GM12874 (cell line): ENCODE data around the gene PCDHGA1.

Source experiments
- CTCF ChIP-seq: IDR thresholded peaks from 2 replicates; pipeline ENCODE4 v1.5.1; 2011; ENCODE audit warnings: low read depth, mild to moderate bottlenecking, control low read depth, low read length, moderate library complexity; ENCODE audit not compliant: insufficient read depth

PCDHGA1 gene

GRCh38 chr5:141534492-141535213, 204.3 kb downstream of the PCDHGA1 start:
- TF ChIP-seq CTCF: no peak

GRCh38 chr5:141543053-141543452, 212.7 kb downstream of the PCDHGA1 start:
- no peak for TF ChIP-seq CTCF

GRCh38 chr5:141547488-141547887, 217.2 kb downstream of the PCDHGA1 start:
- TF ChIP-seq CTCF: no peak

GRCh38 chr5:141547921-141548320, 217.6 kb downstream of the PCDHGA1 start:
- TF ChIP-seq CTCF: no peak

GRCh38 chr5:141557681-141558136, 227.4 kb downstream of the PCDHGA1 start:
- peak; percentile 62; the same call in 1 of the 2 replicates for TF ChIP-seq CTCF

GRCh38 chr5:141558150-141558549, 227.8 kb downstream of the PCDHGA1 start:
- no peak for TF ChIP-seq CTCF

GRCh38 chr5:141559461-141559860, 229.1 kb downstream of the PCDHGA1 start:
- TF ChIP-seq CTCF: no peak
